SK-N-MC (cell line): ENCODE data around the gene CTNNA3.
"Not testable (repeated sequence)": the region's sequence is repeated elsewhere in the genome, so short reads cannot be mapped to it uniquely, and the experiment has no call there.

Experiments
- DNase-seq: peaks from one replicate; pipeline ENCODE4 v3.0.0-alpha.2; 2011; ENCODE audit warnings: low read depth, low spot score
- H3K27ac ChIP-seq: fragments of 200-600 bp; sonication (generic); 2 replicates; pipeline ENCODE4 v1.5.1; 2016; ENCODE audit warnings: mixed run types
- H3K36me3 ChIP-seq: fragments of 200-600 bp; sonication (generic); 2 replicates; pipeline ENCODE4 v1.6.1; 2017; ENCODE audit warnings: antibody characterized with exemption, low read length, mixed read lengths; ENCODE audit not compliant: insufficient read depth
- H3K4me3 ChIP-seq: fragments of 200-600 bp; sonication (generic); 2 replicates; pipeline ENCODE4 v1.5.1; 2016
- H3K9ac ChIP-seq: fragments of 200-600 bp; sonication (generic); 2 replicates; pipeline ENCODE4 v1.8.0; 2017; ENCODE audit warnings: mixed run types, mixed read lengths; ENCODE audit not compliant: insufficient read length
- H3K9me3 ChIP-seq: fragments of 200-600 bp; sonication (generic); 2 replicates; pipeline ENCODE4 v1.6.1; 2017; ENCODE audit warnings: low read depth, mild to moderate bottlenecking, antibody characterized with exemption, low read length, moderate library complexity, mixed read lengths
- EZH2 ChIP-seq: fragments of 200-600 bp; sonication (generic); IDR thresholded peaks from one replicate; pipeline ENCODE4 v1.6.1; 2017; ENCODE audit warnings: antibody characterized with exemption
- FOXP2 ChIP-seq: optimal IDR thresholded peaks from 2 replicates; pipeline ENCODE3; 2011; ENCODE audit warnings: mild to moderate bottlenecking, moderate library complexity; ENCODE audit not compliant: insufficient read depth; ENCODE audit errors: extremely low read length, control extremely low read depth
- POLR2AphosphoS5 ChIP-seq: IDR thresholded peaks from 2 replicates; pipeline ENCODE4 v1.6.1; 2012; ENCODE audit warnings: mild to moderate bottlenecking, low read depth, low read length, borderline replicate concordance

Gene CTNNA3

DNA sequence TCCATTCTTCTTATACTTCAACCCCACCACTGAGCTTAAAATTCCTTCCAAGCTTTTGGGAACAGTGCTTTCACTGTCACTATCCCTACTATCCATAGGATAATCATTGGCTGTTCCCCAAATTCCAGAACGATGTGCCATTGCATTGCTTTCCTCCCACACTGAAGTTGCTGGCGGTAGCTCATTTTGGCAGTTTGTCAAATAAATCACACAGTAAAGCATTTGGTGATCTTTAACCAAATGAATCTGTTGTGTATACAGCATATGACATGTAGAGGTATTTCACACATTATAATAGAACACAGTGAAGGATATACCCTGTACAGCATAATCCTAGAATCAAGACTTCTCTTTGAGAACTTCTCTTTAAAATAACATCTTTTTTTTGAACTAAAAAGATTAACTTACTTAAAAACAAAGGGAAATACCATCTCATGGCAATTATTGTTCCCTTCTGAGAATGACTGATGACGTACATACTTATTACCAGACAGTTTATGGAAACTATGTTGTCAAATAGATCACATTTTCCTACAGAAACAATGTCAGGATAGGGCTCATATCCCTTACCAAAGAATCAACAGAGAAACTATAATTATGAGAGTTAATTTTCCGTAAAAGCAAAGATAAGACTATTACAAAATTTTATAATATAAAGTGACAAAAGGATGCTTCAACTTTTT lies 93.6 kb downstream of the CTNNA3 start:
- TF ChIP-seq FOXP2 (no peak), POLR2AphosphoS5 (no peak), EZH2 (no peak)
- no peaks in the 10 kb centered on the region for H3K9me3 ChIP-seq
- H3K27ac ChIP-seq, result no peak overlapping the region
- no peak overlapping the region for H3K4me3 ChIP-seq
- DNase-seq, result no peak
- no peaks in the 10 kb centered on the region for H3K36me3 ChIP-seq
- no peak overlapping the region for H3K9ac ChIP-seq

DNA sequence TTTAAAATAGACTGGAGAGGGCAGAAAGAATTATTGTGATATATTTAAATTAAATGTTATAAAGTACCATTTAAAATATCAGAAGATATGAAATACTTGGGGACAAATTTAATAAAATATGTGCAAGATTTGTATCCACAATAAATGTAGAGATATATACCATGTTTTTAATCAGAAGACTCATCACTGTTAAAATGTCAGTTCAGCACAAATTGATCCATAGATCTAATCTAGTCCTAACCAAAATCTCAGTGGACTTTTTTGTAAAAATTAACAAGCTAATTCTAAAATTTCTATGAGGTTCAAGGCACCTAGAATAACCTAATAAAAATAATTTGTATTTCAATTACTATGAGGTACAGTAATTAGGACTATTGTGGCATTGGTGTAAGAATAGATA lies 96.4 kb downstream of the CTNNA3 start:
- TF ChIP-seq POLR2AphosphoS5 (no peak), EZH2 (no peak), FOXP2 (no peak)
- no peaks in the 10 kb centered on the region for H3K36me3 ChIP-seq
- H3K27ac ChIP-seq, result no peak overlapping the region
- H3K4me3 ChIP-seq, result no peak overlapping the region
- no peak overlapping the region for H3K9ac ChIP-seq
- H3K9me3 ChIP-seq, result no peaks in the 10 kb centered on the region
- no peak for DNase-seq

DNA sequence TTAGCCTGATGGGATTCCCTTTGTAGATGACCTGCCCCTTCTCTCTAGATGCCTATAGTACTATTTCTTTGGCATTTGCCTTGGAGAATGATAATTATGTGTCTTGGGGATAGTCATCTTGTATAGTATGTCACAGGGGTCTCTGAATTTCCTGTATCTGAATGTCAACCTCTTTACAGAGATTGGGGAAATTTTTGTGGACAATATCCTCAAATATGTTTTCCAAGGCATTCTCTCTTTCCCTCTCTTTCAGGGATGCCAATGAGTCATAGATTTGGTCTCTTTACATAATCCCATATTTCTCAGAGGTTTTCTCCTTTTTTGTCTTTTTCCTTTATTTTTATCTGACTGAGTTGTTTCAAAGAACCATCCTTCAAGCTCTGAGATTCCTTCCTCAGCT lies 99.4 kb downstream of the CTNNA3 start:
- no peak overlapping the region for H3K4me3 ChIP-seq
- H3K36me3 ChIP-seq, result no peaks in the 10 kb centered on the region
- no peak for TF ChIP-seq FOXP2
- TF ChIP-seq EZH2, result no peak
- no peak for TF ChIP-seq POLR2AphosphoS5
- DNase-seq, result no peak
- no peaks in the 10 kb centered on the region for H3K9me3 ChIP-seq
- H3K9ac ChIP-seq, result no peak overlapping the region
- no peak overlapping the region for H3K27ac ChIP-seq

DNA sequence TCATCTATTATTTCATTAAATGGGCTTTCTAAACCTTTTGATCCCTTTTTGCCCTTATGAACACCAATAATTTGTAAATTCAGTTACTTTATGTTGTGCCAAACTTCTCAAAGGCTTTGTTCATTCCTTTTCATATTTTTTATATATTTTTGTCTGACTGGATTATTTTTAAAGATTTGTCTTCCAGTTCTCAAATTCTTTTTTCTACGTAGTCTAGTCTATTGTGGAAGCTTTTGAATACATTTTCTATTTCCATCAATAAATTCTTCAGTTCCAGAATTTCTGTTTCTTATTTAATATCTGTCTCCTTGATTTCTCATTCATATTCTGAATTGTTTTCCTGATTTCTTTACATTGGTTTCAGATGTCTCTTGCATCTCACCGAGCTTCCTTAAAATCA lies 108.2 kb downstream of the CTNNA3 start:
- Histone ChIP-seq H3K9me3 (no peaks in the 10 kb centered on the region), H3K4me3 (no peak overlapping the region)
- no peak for DNase-seq

DNA sequence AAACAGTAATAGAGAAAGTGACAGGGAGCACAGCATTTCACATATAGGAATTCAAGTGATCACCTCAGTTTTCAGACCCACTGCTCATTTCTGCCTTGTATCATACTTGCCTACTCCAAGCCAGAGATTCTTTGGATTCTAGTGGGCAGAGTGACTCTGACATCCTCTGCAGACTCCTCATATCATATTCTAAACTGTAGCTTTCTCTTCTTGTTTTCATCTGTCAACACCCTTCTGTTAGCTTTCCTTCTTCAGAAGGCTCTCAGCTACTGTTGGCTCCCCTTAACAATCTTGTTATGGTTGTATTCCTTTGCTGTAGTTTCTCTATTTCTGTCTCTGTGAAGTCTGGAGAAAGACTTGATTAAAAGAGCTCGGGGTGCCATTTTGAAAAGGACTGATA lies 120.5 kb downstream of the CTNNA3 start:
- Histone ChIP-seq H3K9ac (no peak overlapping the region), H3K9me3 (no peaks in the 10 kb centered on the region), H3K36me3 (no peaks in the 10 kb centered on the region), H3K27ac (no peak overlapping the region), H3K4me3 (no peak overlapping the region)
- no peak for TF ChIP-seq POLR2AphosphoS5
- no peak for TF ChIP-seq EZH2
- no peak for TF ChIP-seq FOXP2
- no peak for DNase-seq

More for the DNA sequence above, 108.2 kb downstream of the CTNNA3 start:
- H3K36me3 ChIP-seq, result no peaks in the 10 kb centered on the region
- TF ChIP-seq EZH2, result no peak
- TF ChIP-seq POLR2AphosphoS5, result no peak
- TF ChIP-seq FOXP2, result no peak
- no peak overlapping the region for H3K9ac ChIP-seq
- H3K27ac ChIP-seq, result no peak overlapping the region

DNA sequence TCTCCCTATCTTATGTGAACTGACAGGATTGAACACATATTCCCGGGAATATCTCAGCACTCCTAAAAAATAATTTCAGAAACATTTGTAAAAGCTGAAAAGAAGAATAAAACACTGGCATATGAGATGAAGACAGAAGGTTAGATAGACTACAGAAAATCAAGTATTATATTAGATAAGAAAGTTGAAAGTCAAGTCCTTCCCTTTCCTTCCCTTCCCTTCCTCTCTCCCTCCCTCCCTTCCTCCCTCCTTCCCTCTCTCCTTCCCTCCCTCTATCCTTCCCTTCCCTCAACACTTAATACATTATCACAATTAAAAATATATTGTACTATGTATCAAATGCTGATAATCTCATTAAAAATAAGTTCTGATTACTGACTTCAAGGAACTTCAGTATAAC lies 122.5 kb downstream of the CTNNA3 start:
- Histone ChIP-seq H3K4me3 (no peak overlapping the region), H3K27ac (no peak overlapping the region), H3K9me3 (no peaks in the 10 kb centered on the region), H3K9ac (no peak overlapping the region), H3K36me3 (no peaks in the 10 kb centered on the region)
- no peak for TF ChIP-seq FOXP2
- no peak for DNase-seq

DNA sequence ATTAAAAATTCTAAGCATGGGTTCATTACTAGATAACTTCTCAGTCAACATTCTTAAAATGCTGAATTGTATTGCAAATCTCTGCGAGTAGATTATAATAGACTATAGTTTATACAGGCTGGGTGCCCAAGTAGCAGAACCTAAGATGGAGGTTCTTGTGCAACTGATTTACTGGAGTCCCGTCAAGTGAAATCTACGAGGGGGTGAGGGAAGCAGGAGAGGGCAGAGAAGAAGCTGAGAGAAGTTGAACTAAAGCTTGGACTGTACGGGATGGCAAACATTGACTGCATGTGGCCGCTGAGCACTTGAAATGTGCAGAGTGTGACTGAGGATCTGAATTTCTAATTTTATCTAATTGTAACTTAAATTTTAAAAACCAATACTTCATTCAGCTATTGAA lies 124.5 kb downstream of the CTNNA3 start:
- Histone ChIP-seq H3K4me3 (no peak overlapping the region), H3K36me3 (no peaks in the 10 kb centered on the region), H3K9me3 (no peaks in the 10 kb centered on the region), H3K9ac (no peak overlapping the region), H3K27ac (no peak overlapping the region)
- TF ChIP-seq EZH2, result no peak
- TF ChIP-seq FOXP2, result no peak
- TF ChIP-seq POLR2AphosphoS5, result no peak
- DNase-seq, result no peak

DNA sequence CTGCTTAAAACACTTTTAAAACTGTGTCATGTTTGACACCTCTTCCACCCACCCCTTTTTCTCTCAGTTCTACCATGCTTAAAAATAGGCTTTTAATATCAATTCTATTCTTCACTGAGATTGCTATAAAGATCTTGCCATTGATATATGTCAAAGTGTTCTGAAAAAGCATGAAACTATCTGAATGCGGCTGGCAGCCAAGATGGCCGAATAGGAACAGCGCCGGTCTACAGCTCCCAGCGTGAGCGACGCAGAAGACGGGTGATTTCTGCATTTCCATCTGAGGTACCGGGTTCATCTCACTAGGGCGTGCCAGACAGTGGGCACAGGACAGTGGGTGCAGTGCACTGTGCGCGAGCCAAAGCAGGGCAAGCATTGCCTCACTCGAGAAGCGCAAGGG lies 137.7 kb downstream of the CTNNA3 start:
- DNase-seq, H3K4me3 ChIP-seq, H3K36me3 ChIP-seq, H3K27ac ChIP-seq, H3K9me3 ChIP-seq, H3K9ac ChIP-seq: not testable (repeated sequence)

DNA sequence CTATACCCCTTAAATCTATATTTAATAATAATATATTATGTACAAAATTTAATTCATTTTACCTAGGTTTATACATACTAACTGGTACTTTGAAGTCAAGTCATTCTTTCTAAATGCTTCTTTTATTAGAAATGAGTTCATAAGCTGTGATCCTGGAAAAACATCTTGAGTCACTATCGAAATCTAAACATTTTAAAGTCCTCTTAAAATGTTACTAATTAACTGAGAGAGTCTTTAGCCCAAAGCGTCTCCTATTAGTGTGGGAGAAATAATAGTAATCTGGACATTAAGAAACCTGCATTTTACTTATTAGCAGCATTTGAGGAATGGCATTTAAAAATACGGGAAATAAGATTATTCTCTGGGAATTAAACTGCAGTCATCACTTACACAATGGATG lies 142.7 kb downstream of the CTNNA3 start:
- H3K9ac ChIP-seq, result no peak overlapping the region
- H3K9me3 ChIP-seq, result no peaks in the 10 kb centered on the region
- no peak overlapping the region for H3K27ac ChIP-seq
- no peak for TF ChIP-seq EZH2
- no peak for TF ChIP-seq FOXP2
- no peak for TF ChIP-seq POLR2AphosphoS5
- no peak overlapping the region for H3K4me3 ChIP-seq
- no peak for DNase-seq
- H3K36me3 ChIP-seq, result no peaks in the 10 kb centered on the region
